OCI-LY3 (cell line): ENCODE results near the gene LAMA1.

Experiments
- H2AFZ ChIP-seq: fragments of 200-600, 300-600 bp; shearing (Covaris generic); 2 replicates; pipeline ENCODE4 v1.6.0; 2014; ENCODE audit warnings: antibody characterized with exemption, low read depth, low read length
- H3K27ac ChIP-seq: fragments of 200-600, 300-600 bp; sonication (generic); 2 replicates; pipeline ENCODE4 v1.5.1; 2014; ENCODE audit warnings: mild to moderate bottlenecking, low read length, moderate library complexity, mixed read lengths
- H3K27me3 ChIP-seq: fragments of 200-600, 300-600 bp; sonication (generic); 2 replicates; pipeline ENCODE4 v1.6.1; 2014; ENCODE audit warnings: low read depth, low read length, mixed read lengths
- H3K36me3 ChIP-seq: fragments of 200-600, 300-600 bp; sonication (generic); replicated peaks from 2 replicates; pipeline ENCODE3; 2014; ENCODE audit warnings: low read depth, low read length, mixed read lengths
- H3K4me1 ChIP-seq: fragments of 300-600, 200-600 bp; sonication (generic); 2 replicates; pipeline ENCODE4 v1.6.1; 2014; ENCODE audit warnings: low read length, mixed read lengths
- H3K4me2 ChIP-seq: fragments of 200-600, 300-600 bp; sonication (generic); 2 replicates; pipeline ENCODE4 v1.6.1; 2014; ENCODE audit warnings: low read length, mixed read lengths
- H3K4me3 ChIP-seq: fragments of 300-600, 200-600 bp; sonication (generic); 2 replicates; pipeline ENCODE4 v1.5.1; 2014; ENCODE audit warnings: antibody characterized with exemption, mild to moderate bottlenecking, low read length, moderate library complexity
- H3K79me2 ChIP-seq: fragments of 300-600, 200-600 bp; shearing (Covaris generic); 2 replicates; pipeline ENCODE4 v1.6.1; 2014; ENCODE audit warnings: mild to moderate bottlenecking, low read length, mixed read lengths
- H3K9ac ChIP-seq: fragments of 300-600, 200-600 bp; shearing (Covaris generic); 2 replicates; pipeline ENCODE4 v1.6.0; 2014; ENCODE audit warnings: mild to moderate bottlenecking, low read length, moderate library complexity
- H3K9me3 ChIP-seq: fragments of 200-600, 300-600 bp; shearing (Covaris generic); 2 replicates; pipeline ENCODE4 v1.6.1; 2014; ENCODE audit warnings: low read length, mixed read lengths; ENCODE audit not compliant: insufficient read depth
- H4K20me1 ChIP-seq: fragments of 200-600, 300-600 bp; sonication (generic); 2 replicates; pipeline ENCODE4 v1.6.1; 2016; ENCODE audit warnings: low read length, mixed read lengths; ENCODE audit not compliant: insufficient read depth
- EZH2phosphoT487 ChIP-seq: fragments of 200-600 bp; shearing (Covaris generic); IDR thresholded peaks from 2 replicates; pipeline ENCODE4 v1.6.1; 2018; ENCODE audit warnings: antibody characterized with exemption, mixed run types, low read depth
- TF ChIP-seq, protein P1 (sequence below): fragments of 200-600, 300-600 bp; sonication (generic); IDR thresholded peaks from 2 replicates; pipeline ENCODE4 v1.5.1; 2014; ENCODE audit warnings: antibody characterized with exemption, low read length, low read depth

LAMA1 gene

DNA sequence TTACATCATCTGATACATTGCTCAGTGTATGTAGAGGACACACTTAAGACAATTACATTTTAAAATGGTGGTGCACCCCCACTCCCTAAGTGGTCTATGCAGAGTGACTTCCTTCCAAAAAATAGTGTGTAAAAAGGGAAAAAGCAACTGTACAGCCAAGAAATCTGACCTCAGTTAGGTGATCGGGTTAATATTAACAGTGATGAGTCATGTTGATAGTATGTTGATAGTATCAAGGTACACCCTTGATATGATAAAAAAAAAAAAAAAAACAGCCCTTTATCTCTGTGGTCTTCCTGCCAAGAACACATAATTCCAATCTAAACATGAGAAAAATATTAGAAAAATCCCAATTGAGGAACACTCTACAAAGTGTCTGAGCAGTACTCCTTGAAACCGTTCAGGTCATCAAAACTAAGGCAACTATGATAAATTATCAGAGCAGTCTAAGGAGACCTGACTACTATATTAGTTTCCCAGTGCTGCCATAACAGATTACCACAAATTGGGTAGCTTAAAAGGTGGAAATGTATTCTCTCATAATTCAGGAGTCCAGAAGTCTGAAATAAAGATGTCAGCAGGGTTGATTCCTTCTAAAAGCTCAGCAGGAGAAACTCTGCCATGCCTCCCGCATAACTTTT, 216.2 kb downstream of the LAMA1 start:
- no peaks in the 10 kb centered on the region for H3K79me2 ChIP-seq
- no peak overlapping the region for H3K27ac ChIP-seq
- no peak overlapping the region for H2AFZ ChIP-seq
- TF ChIP-seq, protein P1, sequence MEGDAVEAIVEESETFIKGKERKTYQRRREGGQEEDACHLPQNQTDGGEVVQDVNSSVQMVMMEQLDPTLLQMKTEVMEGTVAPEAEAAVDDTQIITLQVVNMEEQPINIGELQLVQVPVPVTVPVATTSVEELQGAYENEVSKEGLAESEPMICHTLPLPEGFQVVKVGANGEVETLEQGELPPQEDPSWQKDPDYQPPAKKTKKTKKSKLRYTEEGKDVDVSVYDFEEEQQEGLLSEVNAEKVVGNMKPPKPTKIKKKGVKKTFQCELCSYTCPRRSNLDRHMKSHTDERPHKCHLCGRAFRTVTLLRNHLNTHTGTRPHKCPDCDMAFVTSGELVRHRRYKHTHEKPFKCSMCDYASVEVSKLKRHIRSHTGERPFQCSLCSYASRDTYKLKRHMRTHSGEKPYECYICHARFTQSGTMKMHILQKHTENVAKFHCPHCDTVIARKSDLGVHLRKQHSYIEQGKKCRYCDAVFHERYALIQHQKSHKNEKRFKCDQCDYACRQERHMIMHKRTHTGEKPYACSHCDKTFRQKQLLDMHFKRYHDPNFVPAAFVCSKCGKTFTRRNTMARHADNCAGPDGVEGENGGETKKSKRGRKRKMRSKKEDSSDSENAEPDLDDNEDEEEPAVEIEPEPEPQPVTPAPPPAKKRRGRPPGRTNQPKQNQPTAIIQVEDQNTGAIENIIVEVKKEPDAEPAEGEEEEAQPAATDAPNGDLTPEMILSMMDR = no peak
- TF ChIP-seq EZH2phosphoT487 = no peak
- no peaks in the 10 kb centered on the region for H3K9me3 ChIP-seq
- no peak overlapping the region for H3K9ac ChIP-seq
- no peak overlapping the region for H3K4me3 ChIP-seq
- H3K4me1 ChIP-seq = no peaks in the 10 kb centered on the region
- H3K27me3 ChIP-seq = no peaks in the 10 kb centered on the region
- H3K4me2 ChIP-seq = no peak overlapping the region
- no peaks in the 10 kb centered on the region for H3K36me3 ChIP-seq
- H4K20me1 ChIP-seq = no peaks in the 10 kb centered on the region

DNA sequence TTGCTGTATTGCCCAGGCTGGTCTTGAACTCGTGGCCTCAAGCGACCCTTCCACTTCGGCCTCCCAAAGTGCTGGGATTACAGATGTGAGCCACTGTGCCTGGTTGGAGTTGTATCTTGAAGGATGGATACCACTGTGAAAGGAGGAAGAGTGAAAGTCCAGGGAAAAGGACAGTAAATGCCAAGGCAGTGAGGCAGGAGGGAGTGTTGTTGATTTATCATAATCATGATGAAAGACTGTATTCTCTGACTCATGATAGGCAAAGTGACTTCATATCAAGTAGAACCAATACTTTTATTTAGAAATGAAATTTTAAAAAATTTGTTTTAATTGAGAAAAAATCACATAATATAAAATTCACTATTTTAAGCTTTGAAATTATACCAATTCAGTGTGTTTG, 225.8 kb downstream of the LAMA1 start:
- no peaks in the 10 kb centered on the region for H4K20me1 ChIP-seq
- H3K4me1 ChIP-seq = no peaks in the 10 kb centered on the region
- H3K9ac ChIP-seq = no peak overlapping the region
- no peak overlapping the region for H2AFZ ChIP-seq
- no peaks in the 10 kb centered on the region for H3K27me3 ChIP-seq
- no peak overlapping the region for H3K4me3 ChIP-seq
- no peaks in the 10 kb centered on the region for H3K9me3 ChIP-seq
- H3K4me2 ChIP-seq = no peak overlapping the region
- TF ChIP-seq, protein P1 = no peak
- TF ChIP-seq EZH2phosphoT487 = no peak
- no peaks in the 10 kb centered on the region for H3K79me2 ChIP-seq
- no peak overlapping the region for H3K27ac ChIP-seq
- no peaks in the 10 kb centered on the region for H3K36me3 ChIP-seq
